ENCODE results near the gene TGFBR1. TPM values are rescaled to one million over a fixed set of nuclear protein-coding genes. Genes with fewer than 3 reads are reported as not detected.
"Not testable (repeated sequence)": the region's sequence is repeated elsewhere in the genome, so short reads cannot be mapped to it uniquely, and the experiment has no call there.

The TGFBR1 gene
- total RNA-seq, 6 donors from 2014 or later: 13.6 to 63.1 (median 37.9) TPM

DNA sequence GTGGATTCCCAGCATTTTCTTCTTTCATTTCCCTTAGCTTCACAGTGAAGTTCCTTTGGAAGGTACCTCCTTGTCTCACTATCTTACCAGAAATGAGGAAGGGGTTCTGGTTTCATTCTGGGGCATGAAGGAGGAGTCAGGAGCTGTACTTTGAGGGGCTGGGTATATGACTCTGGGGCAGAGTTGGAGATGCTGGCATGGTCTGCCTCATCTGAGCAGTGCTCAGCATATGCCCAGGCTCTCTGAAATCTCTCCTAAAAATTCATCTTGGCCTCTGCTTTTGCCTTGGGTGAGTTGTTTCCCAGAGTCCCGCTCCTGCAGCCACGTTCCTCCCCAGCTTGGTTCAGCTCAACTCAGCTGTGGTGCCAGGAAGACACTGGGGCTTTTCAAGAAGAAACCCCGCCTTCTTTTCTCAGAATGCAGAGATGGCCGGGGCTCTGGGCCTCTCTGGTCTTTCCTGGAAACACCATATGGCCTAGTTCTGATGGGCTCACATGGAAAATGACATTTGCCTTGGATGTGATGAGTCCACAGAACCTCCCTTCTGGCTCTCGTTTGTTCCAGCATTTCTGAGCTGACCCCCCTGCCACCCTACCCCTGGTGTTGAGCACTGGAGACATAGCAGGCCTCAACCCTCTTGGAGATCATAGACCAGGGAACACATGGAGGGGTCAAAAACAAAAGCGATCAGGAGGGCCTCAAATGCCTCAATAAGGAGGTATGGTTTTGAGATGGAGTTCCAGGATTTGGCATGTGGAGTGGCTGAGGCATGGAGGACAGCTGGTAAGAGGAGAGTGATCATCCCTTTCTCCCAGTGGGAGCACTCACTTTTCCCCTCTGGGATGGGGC lies 12.0 kb upstream of the TGFBR1 start:
- Histone ChIP-seq H3K36me3 (no peaks in the 10 kb centered on the region), H3K4me3 (no peak overlapping the region), H3K27me3 (no peaks in the 10 kb centered on the region), H3K9me3 (no peaks in the 10 kb centered on the region), H3K4me1 (no peaks in the 10 kb centered on the region), H3K27ac (no peak overlapping the region)
- no peak for ATAC-seq (ENCODE audit: low FRiP score in 2 of 2)
- WGBS, 2 donors: 69 to 80% methylated on average over 6 of the region's 6 CpGs
- DNase-seq: no peak
- TF ChIP-seq POLR2AphosphoS5 (IDR thresholded peaks at IDR 0.05) (no peak), EP300 (IDR thresholded peaks at IDR 0.05) (no peak), POLR2A (IDR thresholded peaks at IDR 0.05) (no peak)
- TF ChIP-seq, protein P1, sequence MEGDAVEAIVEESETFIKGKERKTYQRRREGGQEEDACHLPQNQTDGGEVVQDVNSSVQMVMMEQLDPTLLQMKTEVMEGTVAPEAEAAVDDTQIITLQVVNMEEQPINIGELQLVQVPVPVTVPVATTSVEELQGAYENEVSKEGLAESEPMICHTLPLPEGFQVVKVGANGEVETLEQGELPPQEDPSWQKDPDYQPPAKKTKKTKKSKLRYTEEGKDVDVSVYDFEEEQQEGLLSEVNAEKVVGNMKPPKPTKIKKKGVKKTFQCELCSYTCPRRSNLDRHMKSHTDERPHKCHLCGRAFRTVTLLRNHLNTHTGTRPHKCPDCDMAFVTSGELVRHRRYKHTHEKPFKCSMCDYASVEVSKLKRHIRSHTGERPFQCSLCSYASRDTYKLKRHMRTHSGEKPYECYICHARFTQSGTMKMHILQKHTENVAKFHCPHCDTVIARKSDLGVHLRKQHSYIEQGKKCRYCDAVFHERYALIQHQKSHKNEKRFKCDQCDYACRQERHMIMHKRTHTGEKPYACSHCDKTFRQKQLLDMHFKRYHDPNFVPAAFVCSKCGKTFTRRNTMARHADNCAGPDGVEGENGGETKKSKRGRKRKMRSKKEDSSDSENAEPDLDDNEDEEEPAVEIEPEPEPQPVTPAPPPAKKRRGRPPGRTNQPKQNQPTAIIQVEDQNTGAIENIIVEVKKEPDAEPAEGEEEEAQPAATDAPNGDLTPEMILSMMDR (IDR thresholded peaks at IDR 0.05): no peak

DNA sequence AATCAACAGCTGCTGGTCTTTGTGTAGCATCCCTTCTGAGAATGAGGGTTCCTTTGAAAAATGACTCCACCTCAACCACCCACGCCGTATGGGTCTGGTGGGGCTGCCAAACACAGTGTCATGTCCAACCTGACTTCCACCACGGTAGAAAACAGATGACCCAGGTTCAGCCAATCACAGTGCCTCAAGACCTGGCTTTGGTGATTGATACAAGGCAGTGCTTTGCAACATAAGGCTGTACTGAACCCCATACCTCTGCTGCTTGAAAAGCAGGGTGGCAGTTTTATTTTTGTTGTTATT lies 11.5 kb upstream of the TGFBR1 start:
- no peak overlapping the region for H3K27ac ChIP-seq
- no peak for TF ChIP-seq POLR2AphosphoS5 (IDR thresholded peaks at IDR 0.05)
- no peak for TF ChIP-seq POLR2A (IDR thresholded peaks at IDR 0.05)
- TF ChIP-seq EP300 (IDR thresholded peaks at IDR 0.05): no peak
- TF ChIP-seq, protein P1 (IDR thresholded peaks at IDR 0.05): no peak
- H3K9me3 ChIP-seq: no peaks in the 10 kb centered on the region
- no peak overlapping the region for H3K4me3 ChIP-seq
- 85 to 100% methylated on average over 3 of the region's 3 CpGs for WGBS, 2 donors
- ATAC-seq (ENCODE audit: low FRiP score in 2 of 2) (no peak), DNase-seq (no peak)
- H3K36me3 ChIP-seq: no peaks in the 10 kb centered on the region
- H3K27me3 ChIP-seq: no peaks in the 10 kb centered on the region
- no peaks in the 10 kb centered on the region for H3K4me1 ChIP-seq

DNA sequence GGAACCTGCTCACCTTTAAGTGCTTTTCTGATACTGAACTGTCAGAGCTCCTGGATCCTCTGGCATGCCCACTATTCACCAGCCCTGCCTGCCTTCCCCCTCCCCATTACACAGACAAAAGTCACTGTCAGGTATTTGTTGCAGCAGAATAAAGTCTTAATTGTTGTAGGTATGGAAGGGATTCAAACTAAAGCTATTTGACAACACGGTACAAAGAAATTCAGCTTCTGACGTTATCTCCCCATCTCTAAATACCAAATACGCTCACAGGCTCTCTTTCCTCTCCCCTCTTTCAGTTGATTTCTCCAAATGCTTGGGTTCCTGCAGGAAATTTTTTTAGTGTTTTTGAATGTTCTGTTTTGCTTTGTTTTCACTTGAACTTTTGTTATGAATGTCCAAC lies 9.3 kb upstream of the TGFBR1 start:
- Histone ChIP-seq H3K4me1 (no peaks in the 10 kb centered on the region), H3K27me3 (no peaks in the 10 kb centered on the region), H3K36me3 (no peaks in the 10 kb centered on the region), H3K4me3 (no peak overlapping the region), H3K9me3 (no peaks in the 10 kb centered on the region), H3K27ac (no peak overlapping the region)
- WGBS, 2 donors: 83 to 86% methylated on average over 3 of the region's 3 CpGs
- DNase-seq (no peak), ATAC-seq (ENCODE audit: low FRiP score in 2 of 2) (no peak)
- TF ChIP-seq EP300 (IDR thresholded peaks at IDR 0.05): no peak
- TF ChIP-seq POLR2AphosphoS5 (IDR thresholded peaks at IDR 0.05): no peak
- TF ChIP-seq, protein P1 (IDR thresholded peaks at IDR 0.05): no peak
- no peak for TF ChIP-seq POLR2A (IDR thresholded peaks at IDR 0.05)

DNA sequence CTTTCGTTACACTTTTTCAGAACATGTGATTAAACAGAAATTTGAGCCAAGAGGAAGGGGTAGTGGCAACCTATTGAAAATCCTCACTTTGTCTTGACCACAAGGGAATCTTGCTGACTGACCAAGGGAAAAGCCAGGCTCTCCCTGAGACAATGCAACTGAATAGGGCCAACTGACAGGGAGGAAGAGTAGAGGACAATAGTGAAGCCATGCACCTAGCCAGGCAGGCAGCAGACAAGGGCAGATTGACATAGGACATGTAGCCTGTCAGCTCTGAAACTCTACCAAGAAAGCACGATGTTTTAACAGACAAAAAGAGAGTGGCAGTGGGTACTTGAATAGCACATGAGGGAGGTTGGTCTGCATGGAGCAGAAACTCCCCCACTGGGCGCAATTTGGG lies 8.5 kb upstream of the TGFBR1 start:
- Histone ChIP-seq H3K36me3 (no peaks in the 10 kb centered on the region), H3K27ac (no peak overlapping the region), H3K4me3 (no peak overlapping the region), H3K9me3 (no peaks in the 10 kb centered on the region), H3K27me3 (no peaks in the 10 kb centered on the region), H3K4me1 (no peaks in the 10 kb centered on the region)
- TF ChIP-seq EP300 (IDR thresholded peaks at IDR 0.05): no peak
- TF ChIP-seq POLR2A (IDR thresholded peaks at IDR 0.05): no peak
- TF ChIP-seq POLR2AphosphoS5 (IDR thresholded peaks at IDR 0.05): no peak
- TF ChIP-seq, protein P1 (IDR thresholded peaks at IDR 0.05): no peak
- ATAC-seq (ENCODE audit: low FRiP score in 2 of 2) (no peak), DNase-seq (no peak)
- 87 to 88% methylated on average over 3 of the region's 3 CpGs for WGBS, 2 donors

DNA sequence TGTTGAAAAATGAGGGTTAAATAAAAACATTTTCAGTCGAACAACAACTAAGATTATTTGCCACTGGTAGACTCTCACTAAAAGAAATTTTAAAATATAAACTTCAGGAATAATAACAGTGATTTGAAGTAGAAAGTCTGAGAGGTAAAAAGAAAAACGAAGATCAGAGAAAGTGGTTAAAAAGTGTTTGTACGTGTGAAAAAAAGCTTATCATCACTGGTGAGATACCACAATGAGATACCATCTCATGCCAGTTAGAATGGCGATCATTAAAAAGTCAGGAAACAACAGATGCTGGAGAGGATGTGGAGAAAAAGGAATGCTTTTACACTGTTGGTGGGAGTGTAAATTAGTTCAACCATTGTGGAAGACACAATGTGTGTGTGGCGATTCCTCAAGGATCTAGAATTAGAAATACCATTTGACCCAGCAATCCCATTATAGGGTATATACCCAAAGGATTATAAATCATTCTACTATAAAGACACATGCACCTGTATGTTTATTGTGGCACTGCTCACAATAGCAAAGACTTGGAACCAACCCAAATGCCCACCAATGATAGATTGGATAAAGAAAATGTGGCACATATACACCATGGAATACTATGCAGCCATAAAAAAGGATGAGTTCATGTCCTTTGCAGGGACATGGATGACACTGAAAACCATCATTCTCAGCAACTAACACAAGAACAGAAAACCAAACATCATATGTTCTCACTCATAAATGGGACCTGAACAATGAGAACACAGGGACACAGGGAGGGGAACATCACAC lies 4.9 kb upstream of the TGFBR1 start:
- not testable (repeated sequence) for ATAC-seq (ENCODE audit: low FRiP score in 2 of 2); H3K27me3 ChIP-seq; H3K36me3 ChIP-seq; H3K4me3 ChIP-seq; H3K27ac ChIP-seq; DNase-seq; H3K9me3 ChIP-seq
- peaks cover 10 to 12% (median 12%) of the 10 kb centered on the region in 4 donors for H3K4me1 ChIP-seq
- WGBS, 2 donors: 85 to 88% methylated on average over 5 of the region's 5 CpGs
